HG03103 (cell line): ENCODE data around the gene PCSK1N.
"Not testable (repeated sequence)": the region's sequence is repeated elsewhere in the genome, so short reads cannot be mapped to it uniquely, and the experiment has no call there.

ENCODE experiments used
- ATAC-seq: cut with Tn5 transposase; IDR thresholded peaks from one replicate; pipeline ENCODE4 v1.9.1; 2021; ENCODE audit warnings: low read depth; ENCODE audit not compliant: unreplicated experiment

PCSK1N gene

DNA sequence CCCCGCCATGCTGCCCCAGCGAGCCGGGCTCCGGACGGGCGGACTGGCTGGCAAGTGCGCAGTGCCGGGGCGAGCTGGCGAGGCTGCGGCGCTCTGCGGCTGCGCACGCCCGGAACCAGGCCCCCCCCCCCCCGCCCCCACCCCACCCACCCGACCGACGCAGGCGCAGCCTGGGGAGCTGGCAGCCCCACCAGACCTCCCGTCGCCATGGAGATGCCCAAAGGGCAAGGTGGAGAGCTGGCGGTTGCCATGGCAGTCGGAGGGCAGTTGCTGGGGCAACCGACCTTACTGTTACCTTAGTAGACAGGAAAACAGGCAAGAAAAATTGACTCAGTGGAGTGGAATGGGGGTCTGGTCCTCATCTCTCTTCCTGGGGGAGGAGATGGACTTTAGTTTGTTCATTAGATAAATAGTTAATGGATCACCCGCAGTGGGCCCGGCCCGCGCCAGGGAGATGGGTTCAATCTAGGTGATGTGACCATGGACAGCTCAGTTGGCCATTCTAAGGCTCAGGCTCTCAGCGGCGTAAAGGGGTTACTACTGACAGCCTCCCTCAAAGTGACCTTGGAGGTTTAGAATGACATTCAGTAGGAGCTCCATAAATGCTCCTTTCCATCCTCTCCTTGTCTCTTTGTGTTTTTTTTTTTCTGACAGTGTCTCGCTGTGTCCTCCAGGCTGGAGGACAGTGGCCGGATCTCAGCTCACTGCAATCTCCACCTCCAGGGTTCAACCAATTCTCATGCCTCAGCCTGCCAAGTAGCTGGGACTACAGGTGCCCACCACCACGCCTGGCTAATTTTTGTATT lies at the start of gene PCSK1N:
Gene PCSK1N, minus strand, starts transcription at position 87 of the 806 bp plus-strand sequence. Its CDS starts 78 bp downstream, at position 9.
- no peak for ATAC-seq

DNA sequence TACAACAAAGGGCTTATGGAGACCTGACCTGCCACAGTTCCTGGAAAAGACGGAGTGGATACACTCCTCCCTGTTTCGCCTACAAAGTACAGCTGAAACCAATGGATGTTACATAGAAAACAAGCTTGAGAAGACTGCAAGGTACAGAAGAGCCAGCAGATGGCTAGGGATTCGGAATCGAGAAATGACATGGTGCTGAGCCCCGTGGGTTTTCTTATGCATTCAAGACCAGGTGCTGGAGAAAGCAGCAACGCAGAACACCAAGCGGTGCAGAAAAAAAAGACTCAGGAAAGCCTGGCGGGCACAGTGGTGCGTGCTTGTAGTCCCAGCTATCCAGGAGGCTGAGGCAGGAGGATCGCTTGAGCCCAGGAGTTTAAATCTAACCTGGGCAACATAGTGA lies 48.3 kb upstream of the PCSK1N start:
- ATAC-seq, result no peak

- ATAC-seq, result not testable (repeated sequence)
These were observed 41.5 kb upstream of the PCSK1N start for GRCh38 chrX:48876944-48877343.

DNA sequence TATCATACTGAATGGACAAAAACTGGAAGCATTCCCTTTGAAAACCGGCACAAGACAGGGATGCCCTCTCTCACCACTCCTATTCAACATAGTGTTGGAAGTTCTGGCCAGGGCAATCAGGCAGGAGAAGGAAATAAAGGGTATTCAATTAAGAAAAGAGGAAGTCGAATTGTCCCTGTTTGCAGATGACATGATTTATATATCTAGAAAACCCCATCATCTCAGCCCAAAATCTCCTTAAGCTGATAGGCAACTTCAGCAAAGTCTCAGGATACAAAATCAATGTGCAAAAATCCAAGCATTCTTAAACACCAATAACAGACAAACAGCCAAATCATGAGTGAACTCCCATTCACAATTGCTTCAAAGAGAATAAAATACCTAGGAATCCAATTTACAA lies 36.6 kb upstream of the PCSK1N start:
- ATAC-seq, result not testable (repeated sequence)

DNA sequence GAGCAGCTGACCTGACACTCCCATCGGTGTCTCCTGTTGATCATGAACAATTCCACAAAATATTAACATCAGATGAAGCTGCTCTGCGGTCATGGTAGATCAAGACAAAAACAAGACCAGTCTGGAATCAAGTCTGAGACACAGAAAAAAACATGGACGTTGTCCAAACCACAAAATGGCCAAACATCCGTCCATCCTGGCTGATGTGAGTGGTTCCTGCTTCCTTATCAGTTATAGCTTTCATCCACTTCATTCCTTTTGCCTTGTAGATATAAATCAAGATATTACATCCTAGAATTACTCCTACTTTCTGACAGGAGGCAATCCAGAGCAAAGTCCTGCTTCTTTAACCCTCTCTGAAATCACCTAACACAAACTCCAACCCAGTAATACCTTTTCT lies 28.8 kb upstream of the PCSK1N start:
- ATAC-seq, result no peak

DNA sequence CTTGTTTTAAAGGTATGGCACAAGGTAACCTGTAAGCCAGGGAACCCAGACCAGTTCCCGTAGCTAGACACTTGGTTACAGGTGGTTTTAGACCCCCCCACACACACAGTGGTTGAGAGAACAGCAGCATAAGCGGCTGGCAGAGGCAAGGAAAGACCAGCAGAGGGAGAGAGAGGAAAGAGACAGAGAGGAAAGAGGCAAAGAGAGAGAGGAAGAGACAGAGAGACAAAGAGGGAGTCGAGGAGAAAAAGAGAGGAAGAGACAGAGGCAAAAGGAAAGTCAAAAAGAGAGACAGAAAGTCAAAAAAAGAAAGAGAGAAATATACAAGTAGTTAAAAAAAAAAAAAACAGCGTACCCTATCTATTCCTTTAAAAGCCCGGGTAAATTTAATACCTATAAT lies 19.5 kb upstream of the PCSK1N start:
- ATAC-seq, result no peak

GRCh38 chrX:48854121-48854804 lies 18.9 kb upstream of the PCSK1N start:
- ATAC-seq, result not testable (repeated sequence)

DNA sequence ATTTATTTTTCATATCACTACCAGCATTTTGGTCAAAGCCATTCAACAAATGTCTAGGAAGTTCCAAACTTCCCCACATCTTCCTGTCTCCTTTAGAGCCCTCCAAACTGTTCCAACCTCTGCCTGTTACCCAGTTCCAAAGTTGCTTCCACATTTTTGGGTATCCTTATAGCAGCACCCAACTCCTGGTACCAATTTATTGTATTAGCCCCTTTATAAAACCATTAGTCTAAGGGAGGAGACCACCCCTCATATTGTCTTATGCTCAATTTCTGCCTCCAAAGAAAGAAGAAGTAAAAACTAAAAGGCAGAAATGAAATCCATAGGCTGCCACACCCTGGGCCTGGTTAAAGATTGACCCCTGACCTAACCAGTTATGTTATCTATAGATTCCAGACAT lies 18.1 kb upstream of the PCSK1N start:
- not testable (repeated sequence) for ATAC-seq

DNA sequence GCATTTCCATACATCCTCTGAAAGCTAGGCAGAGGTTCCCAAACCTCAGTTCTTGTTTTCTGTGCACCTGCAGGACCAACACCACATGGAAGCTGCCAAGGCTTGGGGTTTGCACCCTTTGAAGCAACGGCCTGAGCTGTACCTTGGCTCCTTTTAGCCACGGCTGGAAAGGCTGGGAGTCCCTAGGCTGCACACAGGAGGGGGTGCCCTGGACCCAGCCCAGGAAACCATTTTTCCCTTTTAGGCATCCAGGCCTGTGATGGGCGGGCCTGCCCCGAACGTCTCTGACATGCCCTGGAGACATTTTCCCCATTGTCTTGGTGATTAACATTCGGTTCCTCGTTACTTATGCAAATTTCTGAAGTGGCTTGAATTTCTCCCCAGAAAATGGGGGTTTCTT lies 17.4 kb upstream of the PCSK1N start:
- no peak for ATAC-seq

DNA sequence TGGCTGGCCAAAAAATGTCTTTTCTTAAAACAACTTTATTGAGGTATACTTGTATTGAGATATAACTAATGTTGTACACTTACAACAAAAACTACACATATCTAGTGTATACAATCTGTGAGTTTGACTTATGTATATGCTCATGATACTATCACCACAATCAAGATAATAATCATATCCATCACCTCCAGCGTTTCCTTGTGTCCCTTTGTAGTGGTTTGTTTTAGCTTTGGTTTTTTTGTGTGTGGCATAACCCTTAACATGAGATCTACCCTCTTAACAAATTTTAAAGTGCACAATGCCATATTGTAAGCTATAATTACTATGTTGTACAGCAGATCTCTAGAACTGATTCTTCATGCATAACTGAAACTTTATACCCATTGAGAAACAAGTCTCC lies 13.4 kb upstream of the PCSK1N start:
- no peak for ATAC-seq

DNA sequence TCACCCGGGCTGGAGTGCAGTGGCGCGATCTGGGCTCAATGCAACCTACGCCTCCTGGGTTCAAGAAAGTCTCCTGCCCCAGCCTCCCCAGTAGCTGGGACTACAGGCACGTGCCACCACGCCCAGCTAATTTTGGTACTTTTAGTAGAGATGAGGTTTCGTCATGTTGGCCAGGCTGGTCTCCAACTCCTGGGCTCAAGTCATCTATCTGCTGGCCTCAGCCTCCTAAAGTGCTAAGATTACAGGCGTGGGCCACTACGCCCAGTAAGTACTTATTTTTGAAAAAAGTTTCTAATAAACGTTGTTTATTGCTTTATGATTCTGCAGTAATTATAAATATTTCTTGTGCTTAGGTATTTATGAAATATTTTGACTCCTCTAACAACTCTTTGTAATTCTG lies 4.3 kb upstream of the PCSK1N start:
- ATAC-seq, result no peak

DNA sequence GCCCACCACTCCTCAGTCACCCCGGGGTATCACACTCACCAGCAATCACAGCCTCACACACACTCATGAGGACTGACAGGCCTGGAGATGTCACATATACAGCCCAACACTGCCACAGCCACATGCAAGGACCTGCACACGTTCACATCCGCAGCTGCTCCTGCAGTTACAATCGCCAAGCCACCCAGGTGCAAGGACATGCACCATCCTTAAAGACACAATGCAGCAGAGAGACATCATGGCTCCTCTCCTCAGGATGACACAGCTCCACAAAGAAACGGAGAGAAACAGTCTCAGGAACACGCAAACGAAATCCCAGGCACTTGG lies 1.1 kb downstream of the PCSK1N start:
- ATAC-seq, result no peak

DNA sequence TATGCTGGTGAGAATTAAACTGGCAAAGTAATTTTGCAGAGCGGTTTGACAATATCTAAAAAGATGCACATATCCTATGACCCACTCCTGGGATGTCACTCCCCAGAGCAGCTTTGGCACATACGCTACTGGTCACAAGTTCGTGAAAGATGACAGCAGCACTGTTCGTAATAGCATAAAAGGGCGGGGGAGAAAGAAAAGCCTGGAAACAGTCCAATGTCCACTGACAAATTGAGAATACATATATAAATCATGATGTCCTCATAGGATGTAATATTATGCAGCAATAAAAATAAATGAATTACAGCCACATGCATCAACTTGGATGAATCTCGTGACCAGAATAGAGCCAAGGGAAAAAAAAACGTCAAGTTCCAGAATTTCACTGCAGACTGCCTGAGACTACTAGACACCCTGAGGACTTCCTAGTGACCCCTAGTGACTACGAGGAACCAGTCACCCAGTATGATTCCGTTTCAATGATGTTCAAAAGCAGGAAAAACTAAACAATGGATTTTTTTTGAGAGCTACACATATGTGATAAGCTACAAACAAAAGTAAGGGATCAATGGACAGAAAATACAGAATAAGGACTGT lies 1.8 kb downstream of the PCSK1N start:
- no peak for ATAC-seq

DNA sequence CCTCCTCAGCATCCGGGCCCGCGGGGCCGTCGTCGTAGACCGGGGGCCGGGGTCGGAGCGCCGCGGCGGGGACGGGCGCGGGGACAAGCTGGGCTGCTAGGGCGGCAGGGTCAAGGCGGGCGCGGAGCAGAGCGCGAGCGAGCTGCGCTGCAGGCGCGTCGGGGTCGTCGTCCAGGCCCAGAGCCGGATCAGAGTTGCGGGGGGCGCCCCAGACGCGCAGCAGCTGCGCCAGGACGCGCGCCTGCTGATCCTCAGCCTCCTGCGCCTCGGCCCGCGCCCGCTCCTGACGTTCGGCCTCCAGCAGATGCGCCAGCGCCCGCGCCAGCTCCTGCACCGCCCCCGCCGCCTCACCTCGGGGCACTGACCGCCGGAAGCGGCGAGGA lies 3.5 kb downstream of the PCSK1N start:
- ATAC-seq, result no peak

GRCh38 chrX:48831136-48831908 lies 4.1 kb downstream of the PCSK1N start:
- no peak for ATAC-seq

- no peak for ATAC-seq
These were observed 6.2 kb downstream of the PCSK1N start for GRCh38 chrX:48829016-48829735.

GRCh38 chrX:48827654-48827968 lies 7.8 kb downstream of the PCSK1N start:
- no peak for ATAC-seq

DNA sequence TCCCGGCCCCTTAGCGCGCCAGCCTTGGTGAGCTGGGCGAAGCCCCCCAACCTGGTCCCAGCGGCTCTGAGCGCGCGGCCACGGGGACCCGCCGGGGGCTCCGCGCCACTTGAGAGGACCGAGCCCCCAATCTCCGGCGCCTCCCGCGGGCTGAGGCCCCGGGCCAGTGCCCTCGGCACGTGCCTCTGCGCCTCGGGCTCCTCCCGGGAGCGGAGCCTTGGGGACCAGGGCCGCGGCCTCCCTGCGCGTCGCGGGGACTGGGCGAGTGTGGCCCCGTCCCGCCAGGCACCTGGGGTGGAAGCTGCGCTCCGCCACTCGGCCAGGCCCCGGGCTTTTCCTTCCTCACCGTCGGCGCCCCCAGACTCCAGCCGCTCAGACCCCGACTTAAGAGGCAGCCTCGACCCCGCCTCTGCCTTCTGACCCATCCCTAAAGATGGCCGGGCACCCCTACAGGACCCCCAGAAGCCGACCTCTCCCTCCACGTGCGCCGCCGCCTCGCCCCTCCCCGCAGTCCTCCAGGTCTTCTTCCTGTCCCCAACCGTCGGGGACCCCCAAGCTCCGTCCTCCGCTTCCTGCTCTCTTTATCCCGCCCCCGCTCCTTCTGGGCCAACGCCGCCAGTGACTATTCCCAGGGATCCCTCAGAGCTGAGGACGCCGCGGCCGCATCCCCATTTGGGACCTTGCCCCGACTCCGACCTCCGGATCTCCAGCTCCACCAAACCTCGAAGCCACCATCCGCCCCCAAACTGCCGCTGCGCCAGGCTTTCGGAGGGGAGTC lies 8.3 kb downstream of the PCSK1N start:
- ATAC-seq, result no peak

DNA sequence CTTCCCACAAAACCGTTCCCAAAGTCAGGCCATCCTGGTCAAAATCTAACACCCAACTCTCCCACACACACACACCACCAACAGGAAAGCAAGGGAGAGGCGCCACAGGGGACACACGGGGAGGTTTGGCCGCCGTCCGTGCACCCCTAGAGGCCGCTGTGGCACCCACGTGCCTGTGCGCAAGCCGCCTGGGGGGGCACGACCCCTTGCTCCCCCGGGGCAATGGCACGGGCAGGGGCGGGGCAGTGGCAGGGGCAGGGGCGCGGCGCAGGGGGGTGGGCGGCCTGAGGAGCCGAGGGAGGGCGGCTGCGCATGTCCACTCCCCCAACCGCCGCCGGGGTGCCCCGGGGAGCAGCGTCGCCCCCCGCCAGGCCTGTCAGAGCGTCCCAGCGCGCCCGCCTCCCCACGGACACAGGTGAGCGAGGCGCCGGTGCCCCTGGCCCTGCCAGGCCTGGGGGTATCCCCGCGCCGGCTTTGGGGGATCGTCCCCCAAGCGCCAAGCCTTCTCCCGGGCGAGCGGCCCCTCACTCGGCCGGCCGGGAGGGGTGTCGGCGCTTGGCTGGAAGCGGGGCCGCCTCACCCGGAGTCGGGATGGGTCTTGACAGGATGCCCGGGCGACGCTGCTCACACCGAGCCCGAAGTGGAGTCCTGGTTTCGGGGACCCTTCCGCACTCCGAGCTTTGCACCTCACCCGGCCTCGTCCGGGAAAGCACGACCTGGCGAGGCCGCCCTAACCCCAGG lies 9.1 kb downstream of the PCSK1N start, which contains the start of gene ERAS:
Gene ERAS, plus strand, starts transcription at position 379 of the 741 bp plus-strand sequence. CDS start 2,611 bp downstream, outside the sequence.
- ATAC-seq, result no peak
